ENCODE measurements around the gene ENPP6. TPM values are rescaled to one million over a fixed set of nuclear protein-coding genes. Genes with fewer than 3 reads are reported as not detected.
"Not testable (repeated sequence)": the region's sequence is repeated elsewhere in the genome, so short reads cannot be mapped to it uniquely, and the experiment has no call there.

Gene ENPP6
- total RNA-seq, 2 experiments from 2014 or later, result 0.12 to 0.29 TPM

GRCh38 chr4:184142121-184143000 is 75.3 kb downstream of the ENPP6 start:
- Mint-ChIP-seq H3K9me3 (peaks cover 8% of the 10 kb centered on the region), H3K4me1 (ENCODE audit: low read depth) (no peaks in the 10 kb centered on the region), H3K27ac (no peak overlapping the region), H3K36me3 (no peaks in the 10 kb centered on the region), H3K4me3 (no peak overlapping the region), H3K27me3 (peaks cover 12% of the 10 kb centered on the region)
- intact Hi-C loops (cut with micrococcal nuclease), result no loop called here
- POLR2A ChIA-PET, result no interaction called here
- CTCF ChIA-PET, result interaction anchor here (1.2 kb wide), 1 partner anchor 25 kb away, joined by 4 read pairs; no protein-coding TSS in a partner anchor
- DNase-seq, result no peak

GRCh38 chr4:184140901-184141300 is 76.8 kb downstream of the ENPP6 start:
- H3K36me3 Mint-ChIP-seq; H3K4me1 Mint-ChIP-seq (ENCODE audit: low read depth); intact Hi-C loops (cut with micrococcal nuclease); DNase-seq; CTCF ChIA-PET; H3K4me3 Mint-ChIP-seq; POLR2A ChIA-PET; H3K27ac Mint-ChIP-seq: not testable (repeated sequence)
- Mint-ChIP-seq H3K27me3 (peaks cover 17% of the 10 kb centered on the region), H3K9me3 (peaks cover 18% of the 10 kb centered on the region)

GRCh38 chr4:184136525-184136924 is 81.1 kb downstream of the ENPP6 start:
- no peak for DNase-seq
- H3K9me3 Mint-ChIP-seq, result peaks cover 18% of the 10 kb centered on the region
- H3K4me1 Mint-ChIP-seq (ENCODE audit: low read depth), result no peaks in the 10 kb centered on the region
- ChIA-PET POLR2A (no interaction called here), CTCF (no interaction called here)
- peaks cover 4% of the 10 kb centered on the region for H3K36me3 Mint-ChIP-seq
- intact Hi-C loops (cut with micrococcal nuclease), result no loop called here
- peaks cover 12% of the 10 kb centered on the region for H3K27me3 Mint-ChIP-seq
- H3K4me3 Mint-ChIP-seq, result no peak overlapping the region
- no peak overlapping the region for H3K27ac Mint-ChIP-seq

- intact Hi-C loops (cut with micrococcal nuclease), result no loop called here
- no peak overlapping the region for H3K4me3 Mint-ChIP-seq
- ChIA-PET CTCF (no interaction called here), POLR2A (no interaction called here)
- H3K27ac Mint-ChIP-seq, result no peak overlapping the region
- H3K4me1 Mint-ChIP-seq (ENCODE audit: low read depth), result no peaks in the 10 kb centered on the region
- no peaks in the 10 kb centered on the region for H3K9me3 Mint-ChIP-seq
- DNase-seq, result no peak
- H3K27me3 Mint-ChIP-seq, result peaks cover 22% of the 10 kb centered on the region
- no peaks in the 10 kb centered on the region for H3K36me3 Mint-ChIP-seq
Measured at GRCh38 chr4:184126800-184127199, 90.9 kb downstream of the ENPP6 start.

- DNase-seq, result no peak
- POLR2A ChIA-PET, result no interaction called here
- Mint-ChIP-seq H3K4me1 (ENCODE audit: low read depth) (no peaks in the 10 kb centered on the region), H3K4me3 (no peak overlapping the region), H3K9me3 (no peaks in the 10 kb centered on the region), H3K36me3 (no peaks in the 10 kb centered on the region), H3K27me3 (peaks cover 20% of the 10 kb centered on the region), H3K27ac (no peak overlapping the region)
- CTCF ChIA-PET, result no interaction called here
- intact Hi-C loops (cut with micrococcal nuclease), result no loop called here
Measured at GRCh38 chr4:184122631-184123408, 94.9 kb downstream of the ENPP6 start.

GRCh38 chr4:184120549-184121127 is 97.0 kb downstream of the ENPP6 start:
- Mint-ChIP-seq H3K9me3 (no peaks in the 10 kb centered on the region), H3K27ac (no peak overlapping the region), H3K27me3 (peaks cover 15% of the 10 kb centered on the region), H3K36me3 (no peaks in the 10 kb centered on the region), H3K4me1 (ENCODE audit: low read depth) (no peaks in the 10 kb centered on the region), H3K4me3 (no peak overlapping the region)
- DNase-seq, result no peak
- ChIA-PET CTCF (no interaction called here), POLR2A (no interaction called here)
- intact Hi-C loops (cut with micrococcal nuclease), result no loop called here

GRCh38 chr4:184117662-184118199 is 99.9 kb downstream of the ENPP6 start:
- DNase-seq, result no peak
- Mint-ChIP-seq H3K4me3 (no peak overlapping the region), H3K27ac (no peak overlapping the region), H3K36me3 (no peaks in the 10 kb centered on the region), H3K27me3 (peaks cover 4% of the 10 kb centered on the region), H3K4me1 (ENCODE audit: low read depth) (no peaks in the 10 kb centered on the region), H3K9me3 (no peaks in the 10 kb centered on the region)
- ChIA-PET POLR2A (no interaction called here), CTCF (no interaction called here)
- intact Hi-C loops (cut with micrococcal nuclease), result no loop called here

GRCh38 chr4:184115399-184115798 is 102.3 kb downstream of the ENPP6 start:
- no peak for DNase-seq
- Mint-ChIP-seq H3K36me3 (no peaks in the 10 kb centered on the region), H3K9me3 (no peaks in the 10 kb centered on the region), H3K27ac (no peak overlapping the region), H3K4me1 (ENCODE audit: low read depth) (no peaks in the 10 kb centered on the region), H3K4me3 (no peak overlapping the region), H3K27me3 (peaks cover 3% of the 10 kb centered on the region)
- intact Hi-C loops (cut with micrococcal nuclease), result no loop called here
- ChIA-PET CTCF (no interaction called here), POLR2A (no interaction called here)

GRCh38 chr4:184114431-184114830 is 103.2 kb downstream of the ENPP6 start:
- ChIA-PET POLR2A (no interaction called here), CTCF (no interaction called here)
- peaks cover 3% of the 10 kb centered on the region for H3K27me3 Mint-ChIP-seq
- no peaks in the 10 kb centered on the region for H3K36me3 Mint-ChIP-seq
- H3K4me1 Mint-ChIP-seq (ENCODE audit: low read depth), result no peaks in the 10 kb centered on the region
- DNase-seq, result no peak
- H3K4me3 Mint-ChIP-seq, result no peak overlapping the region
- intact Hi-C loops (cut with micrococcal nuclease), result no loop called here
- no peaks in the 10 kb centered on the region for H3K9me3 Mint-ChIP-seq
- H3K27ac Mint-ChIP-seq, result no peak overlapping the region

- intact Hi-C loops (cut with micrococcal nuclease), result no loop called here
- Mint-ChIP-seq H3K4me3 (no peak overlapping the region), H3K27me3 (peaks cover 5% of the 10 kb centered on the region), H3K27ac (no peak overlapping the region), H3K4me1 (ENCODE audit: low read depth) (no peaks in the 10 kb centered on the region), H3K36me3 (no peaks in the 10 kb centered on the region), H3K9me3 (no peaks in the 10 kb centered on the region)
- ChIA-PET POLR2A (no interaction called here), CTCF (interaction anchor here (0.7 kb wide), 1 partner anchor 403 kb away, joined by 3 read pairs; no protein-coding TSS in a partner anchor)
- DNase-seq, result no peak
Measured at GRCh38 chr4:184112006-184112550, 105.6 kb downstream of the ENPP6 start.

- H3K27ac Mint-ChIP-seq, result no peak overlapping the region
- POLR2A ChIA-PET, result no interaction called here
- CTCF ChIA-PET, result interaction anchor here (0.5 kb wide), 1 partner anchor 567 kb away, joined by 3 read pairs; no protein-coding TSS in a partner anchor
Measured at GRCh38 chr4:184111233-184111832, 106.3 kb downstream of the ENPP6 start.

More at GRCh38 chr4:184111233-184111832, 106.3 kb downstream of the ENPP6 start:
- intact Hi-C loops (cut with micrococcal nuclease), result no loop called here
- H3K9me3 Mint-ChIP-seq, result no peaks in the 10 kb centered on the region
- peaks cover 9% of the 10 kb centered on the region for H3K27me3 Mint-ChIP-seq
- no peak overlapping the region for H3K4me3 Mint-ChIP-seq
- no peaks in the 10 kb centered on the region for H3K36me3 Mint-ChIP-seq
- DNase-seq, result no peak
- no peaks in the 10 kb centered on the region for H3K4me1 Mint-ChIP-seq (ENCODE audit: low read depth)

Measured in activated CD4-positive, alpha-beta memory T cell treated with anti-CD3 and anti-CD28 coated beads for 36 hours (primary cell).